Kidney capillary endothelial cell (primary cell): ENCODE data around the gene CHRNB2.

Experiments
- DNase-seq: peaks from one replicate; pipeline ENCODE4 v3.0.0-alpha.2; 2018; ENCODE audit warnings: low spot score

The CHRNB2 gene

GRCh38 chr1:154579374-154579773, 11.8 kb downstream of the CHRNB2 start:
- no peak for DNase-seq

GRCh38 chr1:154581766-154582165, 14.2 kb downstream of the CHRNB2 start:
- no peak for DNase-seq

- DNase-seq: no peak
Measured at GRCh38 chr1:154582885-154583284, 15.3 kb downstream of the CHRNB2 start.

- peak; percentile 45 for DNase-seq
Measured at GRCh38 chr1:154583773-154584172, 16.2 kb downstream of the CHRNB2 start.

GRCh38 chr1:154584267-154584994, 16.9 kb downstream of the CHRNB2 start:
- no peak for DNase-seq

GRCh38 chr1:154586231-154586630, 18.7 kb downstream of the CHRNB2 start:
- no peak for DNase-seq

GRCh38 chr1:154586641-154587040, 19.1 kb downstream of the CHRNB2 start:
- DNase-seq: no peak

- DNase-seq: no peak
Measured at GRCh38 chr1:154589780-154590179, 22.2 kb downstream of the CHRNB2 start.

- no peak for DNase-seq
Measured at GRCh38 chr1:154590756-154591155, 23.2 kb downstream of the CHRNB2 start.

GRCh38 chr1:154591206-154591605, 23.6 kb downstream of the CHRNB2 start:
- DNase-seq: no peak

GRCh38 chr1:154593390-154593789, 25.8 kb downstream of the CHRNB2 start:
- no peak for DNase-seq

GRCh38 chr1:154594811-154595210, 27.2 kb downstream of the CHRNB2 start:
- no peak for DNase-seq

GRCh38 chr1:154595621-154596020, 28.0 kb downstream of the CHRNB2 start:
- no peak for DNase-seq

- DNase-seq: no peak
Measured at GRCh38 chr1:154598871-154599635, 31.5 kb downstream of the CHRNB2 start.

GRCh38 chr1:154599658-154600057, 32.1 kb downstream of the CHRNB2 start:
- DNase-seq: no peak

GRCh38 chr1:154603317-154603716, 35.7 kb downstream of the CHRNB2 start:
- DNase-seq: no peak

- no peak for DNase-seq
Measured at GRCh38 chr1:154605534-154605933, 38.0 kb downstream of the CHRNB2 start.

- peak; percentile 51 for DNase-seq
Measured at GRCh38 chr1:154607106-154607608, 39.6 kb downstream of the CHRNB2 start.

- peak; percentile 83 for DNase-seq
Measured at GRCh38 chr1:154607609-154608396, 40.2 kb downstream of the CHRNB2 start, which contains the start of gene ADAR. Gene ADAR, minus strand, starts transcription at chr1:154608186. Its CDS starts 180 bp downstream, at chr1:154608006.

- no peak for DNase-seq
Measured at GRCh38 chr1:154608397-154609270, 41.1 kb downstream of the CHRNB2 start.
